MCF 10A (cell line): ENCODE measurements around the gene COIL. TPM values are rescaled to one million over a fixed set of nuclear protein-coding genes. Genes with fewer than 3 reads are reported as not detected.

ENCODE experiments used
- BruUV-seq: library from RNA; stranded (reverse); fragments of 400-500 nt; replicated peaks from 2 replicates; lab custom pipeline; 2021; lab: Mats Ljungman, UMichigan
- CTCF ChIA-PET: fragments of 300-600 bp; sonication (Branson Sonifier 250); formaldehyde crosslinking; extraction: SDS; loops from one replicate; lab custom pipeline; 2021; ENCODE audit warnings: antibody characterized with exemption, inconsistent platforms; lab: Yijun Ruan, JAX
- POLR2A ChIA-PET: fragments of 300-600, 350-650 bp; sonication (Branson Sonifier 250); formaldehyde crosslinking; extraction: SDS; loops from one replicate; lab custom pipeline; 2020; ENCODE audit warnings: antibody characterized with exemption, inconsistent platforms; lab: Yijun Ruan, JAX
- DNase-seq: peaks from one replicate; pipeline ENCODE4 v3.0.0-alpha.2; 2018; ENCODE audit not compliant: unreplicated experiment
- H3K27ac Mint-ChIP-seq: one replicate; pipeline ENCODE4 v1.8.0; 2022; ENCODE audit warnings: mild to moderate bottlenecking, low read depth, mixed read lengths; ENCODE audit not compliant: unreplicated experiment
- H3K27me3 Mint-ChIP-seq: one replicate; pipeline ENCODE4 v1.8.0; 2022; ENCODE audit warnings: mixed read lengths; ENCODE audit not compliant: insufficient read depth, unreplicated experiment
- H3K36me3 Mint-ChIP-seq: one replicate; pipeline ENCODE4 v1.8.0; 2022; ENCODE audit warnings: mild to moderate bottlenecking, moderate library complexity, mixed read lengths; ENCODE audit not compliant: insufficient read depth, unreplicated experiment
- H3K4me1 Mint-ChIP-seq: one replicate; pipeline ENCODE4 v1.8.0; 2022; ENCODE audit warnings: mixed read lengths; ENCODE audit not compliant: insufficient read depth, unreplicated experiment
- H3K4me3 Mint-ChIP-seq: one replicate; pipeline ENCODE4 v1.8.0; 2022; ENCODE audit warnings: mild to moderate bottlenecking, moderate library complexity, mixed read lengths; ENCODE audit not compliant: unreplicated experiment
- H3K9me3 Mint-ChIP-seq: one replicate; pipeline ENCODE4 v1.8.0; 2022; ENCODE audit warnings: mixed read lengths; ENCODE audit not compliant: unreplicated experiment
- intact Hi-C: fragments of 100-400 bp; cut with micrococcal nuclease; formaldehyde crosslinking; loops from 2 replicates; pipeline ENCODE4 v1.14.1; 2022
- total RNA-seq: library from RNA; stranded (reverse); gene quantifications from 2 replicates; pipeline ENCODE4 v1.2.3, GENCODE V29; 2022
- TF ChIP-seq, protein P1 (sequence below): fragments of 200-600 bp; IDR thresholded peaks from one replicate; pipeline ENCODE4 v1.8.0; 2022; ENCODE audit warnings: antibody characterized with exemption, mild to moderate bottlenecking; ENCODE audit not compliant: unreplicated experiment

The COIL gene
- total RNA-seq, 1 experiment from 2014 or later, result 15.4 TPM

DNA sequence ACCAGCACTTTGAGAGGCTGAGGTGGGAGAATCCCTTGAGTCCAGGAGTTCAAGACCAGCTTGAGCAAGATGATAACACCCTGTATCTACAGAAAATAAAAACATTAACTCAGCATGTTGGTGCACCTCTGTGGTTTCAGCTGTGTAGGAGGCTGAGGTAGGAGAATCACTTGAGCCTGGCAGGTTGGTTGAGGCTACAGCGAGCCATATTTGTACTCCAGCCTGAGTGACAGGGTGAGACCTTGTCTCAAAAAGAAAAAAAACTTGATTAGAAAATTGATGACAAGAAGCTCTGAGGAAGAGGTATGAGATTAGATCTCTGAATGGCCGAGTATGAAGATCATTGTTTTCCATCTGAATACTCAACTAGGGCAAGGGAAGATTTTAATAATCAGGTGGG lies 48.1 kb upstream of the COIL start:
- TF ChIP-seq, protein P1, sequence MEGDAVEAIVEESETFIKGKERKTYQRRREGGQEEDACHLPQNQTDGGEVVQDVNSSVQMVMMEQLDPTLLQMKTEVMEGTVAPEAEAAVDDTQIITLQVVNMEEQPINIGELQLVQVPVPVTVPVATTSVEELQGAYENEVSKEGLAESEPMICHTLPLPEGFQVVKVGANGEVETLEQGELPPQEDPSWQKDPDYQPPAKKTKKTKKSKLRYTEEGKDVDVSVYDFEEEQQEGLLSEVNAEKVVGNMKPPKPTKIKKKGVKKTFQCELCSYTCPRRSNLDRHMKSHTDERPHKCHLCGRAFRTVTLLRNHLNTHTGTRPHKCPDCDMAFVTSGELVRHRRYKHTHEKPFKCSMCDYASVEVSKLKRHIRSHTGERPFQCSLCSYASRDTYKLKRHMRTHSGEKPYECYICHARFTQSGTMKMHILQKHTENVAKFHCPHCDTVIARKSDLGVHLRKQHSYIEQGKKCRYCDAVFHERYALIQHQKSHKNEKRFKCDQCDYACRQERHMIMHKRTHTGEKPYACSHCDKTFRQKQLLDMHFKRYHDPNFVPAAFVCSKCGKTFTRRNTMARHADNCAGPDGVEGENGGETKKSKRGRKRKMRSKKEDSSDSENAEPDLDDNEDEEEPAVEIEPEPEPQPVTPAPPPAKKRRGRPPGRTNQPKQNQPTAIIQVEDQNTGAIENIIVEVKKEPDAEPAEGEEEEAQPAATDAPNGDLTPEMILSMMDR, result no peak
- BruUV-seq, result no TSS peak
- H3K4me1 Mint-ChIP-seq, result peaks cover 6% of the 10 kb centered on the region

DNA sequence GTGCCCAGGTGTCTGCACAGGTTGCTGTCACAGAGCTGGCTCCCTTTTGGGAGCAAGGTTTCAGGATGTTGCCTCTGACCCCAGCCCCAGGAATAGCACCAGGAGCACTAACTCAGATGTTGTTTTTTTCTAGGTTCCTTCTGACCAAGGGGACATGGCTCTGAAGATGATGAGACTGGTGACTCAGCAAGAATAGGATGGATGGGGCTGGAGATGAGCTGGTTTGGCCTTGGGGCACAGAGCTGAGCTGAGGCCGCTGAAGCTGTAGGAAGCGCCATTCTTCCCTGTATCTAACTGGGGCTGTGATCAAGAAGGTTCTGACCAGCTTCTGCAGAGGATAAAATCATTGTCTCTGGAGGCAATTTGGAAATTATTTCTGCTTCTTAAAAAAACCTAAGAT lies 45.2 kb upstream of the COIL start:
- Mint-ChIP-seq H3K27ac (no peak overlapping the region), H3K4me3 (no peak overlapping the region), H3K4me1 (peaks cover 17% of the 10 kb centered on the region), H3K36me3 (peaks cover 32% of the 10 kb centered on the region), H3K27me3 (no peaks in the 10 kb centered on the region), H3K9me3 (no peaks in the 10 kb centered on the region)
- TF ChIP-seq, protein P1, result no peak
- POLR2A ChIA-PET, result interaction anchor here (0.7 to 1.2 kb wide), 3 partner anchors 16 to 1247 kb away, joined by 3 read pairs; no protein-coding TSS in a partner anchor
- CTCF ChIA-PET, result interaction anchor here (0.5 to 1.1 kb wide), 4 partner anchors 10 to 59 kb away, joined by 3 to 6 read pairs (median 4); no protein-coding TSS in a partner anchor
- no TSS peak for BruUV-seq
- intact Hi-C loops, result no loop called here
- DNase-seq, result no peak

More for the DNA sequence above, 48.1 kb upstream of the COIL start:
- intact Hi-C loops, result no loop called here
- peaks cover 24% of the 10 kb centered on the region for H3K36me3 Mint-ChIP-seq
- ChIA-PET CTCF (interaction anchor here (0.6 to 3.8 kb wide), 15 partner anchors 12 to 941 kb away, joined by 3 to 9 read pairs (median 4); partner anchors contain the start of genes AKAP1 and COIL), POLR2A (interaction anchor here (1.6 to 3.3 kb wide), 3 partner anchors 12 to 30 kb away, joined by 4 to 29 read pairs (median 13); partner anchors contain the start of gene SCPEP1)
- H3K4me3 Mint-ChIP-seq, result no peak overlapping the region
- no peak overlapping the region for H3K27ac Mint-ChIP-seq
- H3K9me3 Mint-ChIP-seq, result no peaks in the 10 kb centered on the region
- DNase-seq, result no peak
- no peaks in the 10 kb centered on the region for H3K27me3 Mint-ChIP-seq

DNA sequence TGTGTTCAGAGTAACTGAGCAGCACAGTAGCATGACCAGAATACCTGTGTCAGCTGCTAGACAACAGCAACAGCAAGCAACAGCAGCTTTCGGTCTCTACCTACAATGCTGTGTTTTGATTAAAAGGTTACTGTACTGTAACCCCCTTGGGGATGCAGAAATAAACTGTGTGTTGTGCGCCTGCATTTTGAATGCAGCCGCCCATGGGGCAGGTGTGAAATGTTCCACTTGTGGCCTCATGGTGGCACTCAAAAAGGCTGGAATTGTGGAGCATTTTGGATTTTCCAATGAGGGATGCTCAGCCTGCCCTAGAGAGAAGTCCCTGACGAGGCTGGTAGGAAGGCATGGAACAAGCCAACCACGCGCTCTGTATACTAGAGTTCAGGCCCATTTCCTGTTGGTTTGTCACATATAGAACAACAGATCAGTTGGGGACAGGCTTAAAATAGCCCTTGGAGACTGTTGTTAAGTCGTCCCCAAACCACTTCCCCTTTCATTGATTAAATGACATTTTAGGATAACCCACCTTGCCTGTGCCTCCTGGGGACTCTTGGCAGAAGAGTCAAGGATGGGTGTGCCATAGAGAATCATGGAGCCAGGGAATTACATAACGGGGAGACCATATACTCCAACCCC lies 44.2 kb upstream of the COIL start:
- Mint-ChIP-seq H3K36me3 (peaks cover 41% of the 10 kb centered on the region), H3K9me3 (no peaks in the 10 kb centered on the region), H3K4me1 (peaks cover 14% of the 10 kb centered on the region), H3K27me3 (no peaks in the 10 kb centered on the region), H3K4me3 (no peak overlapping the region), H3K27ac (no peak overlapping the region)
- TF ChIP-seq, protein P1, result peak; percentile 3
- no peak for DNase-seq
- intact Hi-C loops, result no loop called here
- POLR2A ChIA-PET, result no interaction called here
- no TSS peak for BruUV-seq
- CTCF ChIA-PET, result interaction anchor here (0.6 to 1.1 kb wide), 3 partner anchors 9 to 75 kb away, joined by 4 to 5 read pairs (median 4); no protein-coding TSS in a partner anchor

DNA sequence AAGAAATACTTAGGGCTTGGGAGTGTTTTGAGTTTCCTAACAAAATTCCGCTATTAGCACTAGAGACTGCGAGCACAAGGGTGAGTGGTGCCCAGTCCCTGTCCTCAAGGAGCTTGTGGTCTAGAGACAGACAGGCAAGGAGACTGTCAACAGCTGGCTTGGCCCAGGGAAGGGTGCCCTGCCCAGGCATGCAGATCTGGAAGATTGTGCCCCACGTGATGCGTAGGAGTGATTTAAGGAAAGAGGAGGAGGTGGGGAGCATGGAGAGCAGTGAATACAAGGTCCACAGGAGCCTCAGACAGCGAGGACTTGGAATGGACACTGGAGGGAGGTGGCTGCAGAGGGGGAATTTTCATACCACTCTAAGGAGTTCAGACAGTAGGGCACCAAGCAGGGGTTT lies 42.1 kb upstream of the COIL start:
- Mint-ChIP-seq H3K4me3 (no peak overlapping the region), H3K36me3 (peaks cover 52% of the 10 kb centered on the region), H3K27ac (no peak overlapping the region), H3K27me3 (no peaks in the 10 kb centered on the region), H3K4me1 (peaks cover 11% of the 10 kb centered on the region), H3K9me3 (no peaks in the 10 kb centered on the region)
- CTCF ChIA-PET, result interaction anchor here (0.6 to 0.7 kb wide), 2 partner anchors 14 to 43 kb away, joined by 4 read pairs; no protein-coding TSS in a partner anchor
- POLR2A ChIA-PET, result interaction anchor here (0.6 to 2.8 kb wide), 4 partner anchors 9 to 25 kb away, joined by 3 to 9 read pairs (median 3); partner anchors contain the start of gene SCPEP1
- TF ChIP-seq, protein P1, result no peak
- intact Hi-C loops, result no loop called here
- BruUV-seq, result no TSS peak
- DNase-seq, result peak; percentile 41
